Measurements from ENCODE around the gene ING5. TPM values are rescaled to one million over a fixed set of nuclear protein-coding genes. Genes with fewer than 3 reads are reported as not detected.
"Not testable (repeated sequence)": the region's sequence is repeated elsewhere in the genome, so short reads cannot be mapped to it uniquely, and the experiment has no call there.

Gene ING5
- polyA plus RNA-seq, 5 donors: 36.7 to 46.9 (median 43.2) TPM

GRCh38 chr2:241702155-241703031 lies 554 bp downstream of the ING5 start:
- peak; percentile 81 to 83 for DNase-seq

GRCh38 chr2:241703032-241703604 lies 1.3 kb downstream of the ING5 start:
- peak; percentile 9 to 20 for DNase-seq

- no peak for DNase-seq
These were observed 4.7 kb downstream of the ING5 start for GRCh38 chr2:241706537-241706936.

- DNase-seq: no peak
These were observed 7.0 kb downstream of the ING5 start for GRCh38 chr2:241708879-241709278.

- no peak for DNase-seq
These were observed 17.3 kb downstream of the ING5 start for GRCh38 chr2:241719093-241719492.

GRCh38 chr2:241720099-241720498 lies 18.3 kb downstream of the ING5 start:
- no peak for DNase-seq

- no peak for DNase-seq
These were observed 18.7 kb downstream of the ING5 start for GRCh38 chr2:241720560-241720959.

GRCh38 chr2:241721852-241722251 lies 20.0 kb downstream of the ING5 start:
- DNase-seq: no peak

GRCh38 chr2:241722896-241723454 lies 21.1 kb downstream of the ING5 start:
- DNase-seq: no peak

GRCh38 chr2:241724259-241724974 lies 22.6 kb downstream of the ING5 start:
- no peak for DNase-seq

- DNase-seq: no peak
These were observed 23.4 kb downstream of the ING5 start for GRCh38 chr2:241724975-241725870.

GRCh38 chr2:241726459-241726858 lies 24.6 kb downstream of the ING5 start:
- DNase-seq: no peak

GRCh38 chr2:241728000-241728399 lies 26.2 kb downstream of the ING5 start:
- no peak for DNase-seq

- no peak for DNase-seq
These were observed 26.8 kb downstream of the ING5 start for GRCh38 chr2:241728627-241729026.

- no peak for DNase-seq
These were observed 28.0 kb downstream of the ING5 start for GRCh38 chr2:241729868-241730267.

GRCh38 chr2:241730671-241731293 lies 28.9 kb downstream of the ING5 start:
- no peak for DNase-seq

- not testable (repeated sequence) for DNase-seq
These were observed 30.8 kb downstream of the ING5 start for GRCh38 chr2:241732513-241733186.

GRCh38 chr2:241733391-241734207 lies 31.8 kb downstream of the ING5 start:
- no peak for DNase-seq

GRCh38 chr2:241734208-241734466 lies 32.3 kb downstream of the ING5 start:
- DNase-seq: no peak

Measured in right lung (tissue), 5 donors.